Lung (tissue), 12 donors: ENCODE measurements around the gene STRIT1. TPM values are rescaled to one million over a fixed set of nuclear protein-coding genes. Genes with fewer than 3 reads are reported as not detected.
"Not testable (repeated sequence)": the region's sequence is repeated elsewhere in the genome, so short reads cannot be mapped to it uniquely, and the experiment has no call there.

Experiments used
- ATAC-seq: fragments of 200-7000 bp; cut with Tn5 transposase; one replicate; pipeline ENCODE4 v1.9.1; 2020; ENCODE audit warnings: moderate number of reproducible peaks; ENCODE audit not compliant: insufficient read depth, low FRiP score
- DNase-seq, 3 donors: peaks; one replicate each; pipeline ENCODE4 v3.0.0-alpha.2; 2013 to 2017
- H3K27ac ChIP-seq, 2 donors: one replicate each; pipeline ENCODE4 v1.5.1; 2013; ENCODE audit warnings: mild to moderate bottlenecking in 2 of 2, moderate library complexity in 2 of 2, control low read depth in 1 of 2, inconsistent platforms in 1 of 2, low read depth in 1 of 2, low read length in 1 of 2
- H3K27me3 ChIP-seq, 3 donors: one replicate each; pipeline ENCODE4 v1.5.1; 2013; ENCODE audit warnings: low read length in 2 of 3; ENCODE audit not compliant: control insufficient read depth in 3 of 3, insufficient read depth in 3 of 3
- H3K36me3 ChIP-seq, 4 donors: one replicate each; pipeline ENCODE4 v1.5.1; 2013; ENCODE audit warnings: low read length in 4 of 4, mild to moderate bottlenecking in 1 of 4, moderate library complexity in 1 of 4; ENCODE audit not compliant: control insufficient read depth in 4 of 4, insufficient read depth in 4 of 4
- H3K4me1 ChIP-seq, 5 donors: one replicate each; pipeline ENCODE4 v1.5.1; 2013; ENCODE audit warnings: low read length in 5 of 5, mild to moderate bottlenecking in 2 of 5, moderate library complexity in 1 of 5; ENCODE audit not compliant: control insufficient read depth in 5 of 5, insufficient read depth in 5 of 5
- H3K4me3 ChIP-seq: one replicate; pipeline ENCODE4 v1.5.1; 2013; ENCODE audit warnings: mild to moderate bottlenecking, control low read depth, moderate library complexity
- H3K9ac ChIP-seq, 2 donors: one replicate each; pipeline ENCODE4 v1.5.1; 2013; ENCODE audit warnings: low read length in 2 of 2, control low read depth in 1 of 2; ENCODE audit not compliant: insufficient read depth in 1 of 2
- H3K9me3 ChIP-seq, 4 donors: one replicate each; pipeline ENCODE4 v1.5.1; 2013; ENCODE audit warnings: low read length in 3 of 4, mild to moderate bottlenecking in 1 of 4, moderate library complexity in 1 of 4; ENCODE audit not compliant: control insufficient read depth in 4 of 4, insufficient read depth in 3 of 4
- CTCF ChIP-seq: IDR thresholded peaks from 2 replicates; pipeline ENCODE4 v1.5.1; 2012; ENCODE audit warnings: mild to moderate bottlenecking; ENCODE audit errors: control extremely low read depth, extremely low read depth
- WGBS, 2 donors: extraction: QIAGEN DNeasy Blood & Tissue Kit; methylation state at CpG; one replicate each; pipeline ENCODE4 v1.1.7; 2013; 5-methylcytosine and 5-hydroxymethylcytosine counted together
- polyA plus RNA-seq, 2 donors: library from polyadenylated mRNA; stranded (reverse); fragments of 200-250 nt; gene quantifications; one replicate each; pipeline ENCODE4 v1.2.1, GENCODE V29; 2013
- total RNA-seq, 2 donors: library from RNA; depleted of rRNA in 1 of 2; stranded (reverse); fragments of >200 nt in 1 of 2; gene quantifications; one replicate each; pipeline ENCODE4 v1.2.1, GENCODE V29; 2014 to 2021
- donor health status: control.
- donor health status: control.
- donor health status: Bipolar disorder and iron deficiency.
- donor health status: healthy.
- donor health status: DM: yes; HTN: yes; CAD: no.

The STRIT1 gene
- total and polyA plus RNA-seq, 4 donors: not detected

GRCh38 chr3:155282385-155283091, 10.9 kb downstream of the STRIT1 start:
- no peak for TF ChIP-seq CTCF
- Histone ChIP-seq H3K36me3 (no peaks in the 10 kb centered on the region), H3K27me3 (no peaks in the 10 kb centered on the region), H3K4me1 (no peaks in the 10 kb centered on the region), H3K27ac (no peak overlapping the region), H3K9ac (no peak overlapping the region), H3K9me3 (no peaks in the 10 kb centered on the region), H3K4me3 (no peak overlapping the region)
- WGBS, 2 donors: 76 to 86% methylated on average over 6 of the region's 6 CpGs
- DNase-seq (no peak), ATAC-seq (no peak)

GRCh38 chr3:155281912-155282311, 11.6 kb downstream of the STRIT1 start:
- H3K4me1 ChIP-seq: no peaks in the 10 kb centered on the region
- no peaks in the 10 kb centered on the region for H3K9me3 ChIP-seq
- H3K27ac ChIP-seq: no peak overlapping the region
- no peaks in the 10 kb centered on the region for H3K27me3 ChIP-seq
- WGBS, 2 donors: 80 to 95% methylated on average over 2 of the region's 2 CpGs
- no peak for ATAC-seq
- TF ChIP-seq CTCF: no peak
- no peaks in the 10 kb centered on the region for H3K36me3 ChIP-seq
- H3K9ac ChIP-seq: no peak overlapping the region
- no peak for DNase-seq
- no peak overlapping the region for H3K4me3 ChIP-seq

- DNase-seq, H3K36me3 ChIP-seq, ATAC-seq, H3K27me3 ChIP-seq, H3K4me3 ChIP-seq, H3K4me1 ChIP-seq, H3K9me3 ChIP-seq, H3K27ac ChIP-seq, H3K9ac ChIP-seq: not testable (repeated sequence)
- 91 to 92% methylated on average over 6 of the region's 6 CpGs for WGBS, 2 donors
Observed at GRCh38 chr3:155276089-155276488, 17.4 kb downstream of the STRIT1 start.

GRCh38 chr3:155275159-155275754, 18.2 kb downstream of the STRIT1 start:
- H3K9me3 ChIP-seq, H3K36me3 ChIP-seq, H3K27me3 ChIP-seq, ATAC-seq, H3K9ac ChIP-seq, H3K4me3 ChIP-seq, H3K4me1 ChIP-seq, H3K27ac ChIP-seq: not testable (repeated sequence)
- WGBS, 2 donors: 84 to 90% methylated on average over 6 of the region's 6 CpGs
- peak in 1 of 3 donors; percentile 5 for DNase-seq

- DNase-seq, H3K4me3 ChIP-seq, H3K9ac ChIP-seq, H3K4me1 ChIP-seq, ATAC-seq, H3K36me3 ChIP-seq, H3K27ac ChIP-seq, H3K9me3 ChIP-seq, H3K27me3 ChIP-seq: not testable (repeated sequence)
- 88 to 91% methylated on average over 4 of the region's 4 CpGs for WGBS, 2 donors
Observed at GRCh38 chr3:155274435-155274834, 19.0 kb downstream of the STRIT1 start.
